Endodermal cell (in vitro differentiated cells): ENCODE measurements around the gene SPTLC2. TPM values are rescaled to one million over a fixed set of nuclear protein-coding genes. Genes with fewer than 3 reads are reported as not detected.
"Not testable (repeated sequence)": the region's sequence is repeated elsewhere in the genome, so short reads cannot be mapped to it uniquely, and the experiment has no call there.

Experiments used
- DNase-seq: peaks from one replicate; pipeline ENCODE4 v3.0.0-alpha.2; 2017
- H3K27ac ChIP-seq: 2 replicates; pipeline ENCODE4 v1.5.1; 2013; ENCODE audit warnings: mild to moderate bottlenecking, low read depth, low read length, moderate library complexity
- H3K27me3 ChIP-seq: 2 replicates; pipeline ENCODE4 v1.6.1; 2013; ENCODE audit warnings: mild to moderate bottlenecking, low read length, moderate library complexity; ENCODE audit not compliant: insufficient read depth, control insufficient read depth, poor library complexity, severe bottlenecking
- H3K36me3 ChIP-seq: 2 replicates; pipeline ENCODE4 v1.7.0; 2013; ENCODE audit warnings: mild to moderate bottlenecking, low read length, moderate library complexity; ENCODE audit not compliant: control insufficient read depth, insufficient read depth
- H3K4me1 ChIP-seq: one replicate; pipeline ENCODE4 v1.7.0; 2013; ENCODE audit warnings: low read length; ENCODE audit not compliant: control insufficient read depth, insufficient read depth
- H3K4me3 ChIP-seq: 2 replicates; pipeline ENCODE4 v1.5.1; 2013; ENCODE audit warnings: mild to moderate bottlenecking, low read length, moderate library complexity
- H3K9ac ChIP-seq: 2 replicates; pipeline ENCODE4 v1.6.1; 2013; ENCODE audit warnings: mild to moderate bottlenecking, low read length, moderate library complexity; ENCODE audit not compliant: poor library complexity, severe bottlenecking; ENCODE audit errors: extremely low read depth
- H3K9me3 ChIP-seq: 2 replicates; pipeline ENCODE4 v1.6.1; 2013; ENCODE audit warnings: mild to moderate bottlenecking, low read length, moderate library complexity; ENCODE audit not compliant: control insufficient read depth
- H3K27ac Mint-ChIP-seq: 2 replicates; pipeline ENCODE4 v1.8.0; 2020; ENCODE audit warnings: mixed read lengths
- H3K27me3 Mint-ChIP-seq: 2 replicates; pipeline ENCODE4 v1.8.0; 2021; ENCODE audit warnings: mild to moderate bottlenecking, mixed read lengths; ENCODE audit not compliant: insufficient read depth
- H3K36me3 Mint-ChIP-seq: 2 replicates; pipeline ENCODE4 v1.8.0; 2020; ENCODE audit warnings: low read depth, mixed read lengths
- H3K4me1 Mint-ChIP-seq: 2 replicates; pipeline ENCODE4 v1.8.0; 2020; ENCODE audit warnings: mixed read lengths
- H3K4me3 Mint-ChIP-seq: 2 replicates; pipeline ENCODE4 v1.8.0; 2020; ENCODE audit warnings: mild to moderate bottlenecking, moderate library complexity, mixed read lengths
- H3K9me3 Mint-ChIP-seq: 2 replicates; pipeline ENCODE4 v1.8.0; 2020; ENCODE audit warnings: mild to moderate bottlenecking, mixed read lengths
- CTCF ChIP-seq: fragments of 200-600 bp; sonication (generic); conservative IDR thresholded peaks from 2 replicates; pipeline ENCODE4 v1.5.0; 2021; ENCODE audit warnings: antibody characterized with exemption, mild to moderate bottlenecking
- WGBS, 2 experiments: methylation state at CpG; one replicate each; pipeline versions ENCODE4 v1.1.5 to v1.1.7; 2013; ENCODE audit warnings: missing lambda C conversion rate in 2 of 2, mixed read lengths in 1 of 2; ENCODE audit not compliant: insufficient coverage in 1 of 2, insufficient read length in 1 of 2; 5-methylcytosine and 5-hydroxymethylcytosine counted together
- total RNA-seq, 2 donors: library from RNA; stranded (reverse); fragmentation: NEBNext Ultra II Directional in 1 of 2; extraction: Animal tissue kit (Norgen Biotek cat#: 25700) in 1 of 2; gene quantifications; 2 replicates in 1 of 2; 3 replicates in 1 of 2; pipeline ENCODE4 v1.2.1, GENCODE V29; 2021

The SPTLC2 gene
- total RNA-seq, 2 donors from 2014 or later = 32.6 to 32.7 TPM

GRCh38 chr14:77593501-77593961 lies 22.9 kb downstream of the SPTLC2 start:
- H3K4me3 Mint-ChIP-seq = no peak overlapping the region
- peaks cover 43% of the 10 kb centered on the region for H3K36me3 ChIP-seq
- peaks cover 1% of the 10 kb centered on the region for H3K4me1 Mint-ChIP-seq
- no peak overlapping the region for H3K4me3 ChIP-seq
- peaks cover 53% of the 10 kb centered on the region for H3K36me3 Mint-ChIP-seq
- H3K9me3 Mint-ChIP-seq = peaks cover 3% of the 10 kb centered on the region
- DNase-seq = no peak
- no peaks in the 10 kb centered on the region for H3K9me3 ChIP-seq
- no peaks in the 10 kb centered on the region for H3K27me3 ChIP-seq
- TF ChIP-seq CTCF = no peak
- no peak overlapping the region for H3K27ac ChIP-seq
- H3K27me3 Mint-ChIP-seq = no peaks in the 10 kb centered on the region
- peak overlapping the region; percentile 55 for H3K27ac Mint-ChIP-seq
- WGBS, 2 experiments = no CpG with 5 or more reads among the region's 2 CpGs
- peaks cover 3% of the 10 kb centered on the region for H3K4me1 ChIP-seq
- no peak overlapping the region for H3K9ac ChIP-seq

GRCh38 chr14:77590845-77591485 lies 25.5 kb downstream of the SPTLC2 start:
- Mint-ChIP-seq H3K9me3 (no peaks in the 10 kb centered on the region), H3K4me1 (peaks cover 1% of the 10 kb centered on the region), H3K27ac (no peak overlapping the region), H3K36me3 (peaks cover 57% of the 10 kb centered on the region), H3K4me3 (no peak overlapping the region), H3K27me3 (no peaks in the 10 kb centered on the region)
- Histone ChIP-seq H3K4me3 (no peak overlapping the region), H3K4me1 (no peaks in the 10 kb centered on the region), H3K36me3 (peaks cover 33% of the 10 kb centered on the region), H3K27ac (no peak overlapping the region), H3K27me3 (no peaks in the 10 kb centered on the region), H3K9me3 (no peaks in the 10 kb centered on the region), H3K9ac (no peak overlapping the region)
- TF ChIP-seq CTCF = no peak
- 90 to 95% methylated on average over 2 to 6 of the region's 6 CpGs for WGBS, 2 experiments
- DNase-seq = no peak

GRCh38 chr14:77589099-77589498 lies 27.3 kb downstream of the SPTLC2 start:
- 95 to 97% methylated on average over 4 to 5 of the region's 5 CpGs for WGBS, 2 experiments
- no peak for DNase-seq
- Mint-ChIP-seq H3K4me3 (no peak overlapping the region), H3K4me1 (peaks cover 1% of the 10 kb centered on the region), H3K9me3 (no peaks in the 10 kb centered on the region), H3K27me3 (no peaks in the 10 kb centered on the region), H3K36me3 (peaks cover 42% of the 10 kb centered on the region), H3K27ac (no peak overlapping the region)
- Histone ChIP-seq H3K9ac (no peak overlapping the region), H3K9me3 (no peaks in the 10 kb centered on the region), H3K4me1 (no peaks in the 10 kb centered on the region), H3K27ac (no peak overlapping the region), H3K4me3 (no peak overlapping the region), H3K27me3 (no peaks in the 10 kb centered on the region), H3K36me3 (peaks cover 17% of the 10 kb centered on the region)
- no peak for TF ChIP-seq CTCF

GRCh38 chr14:77588411-77589025 lies 27.9 kb downstream of the SPTLC2 start:
- H3K27ac Mint-ChIP-seq, H3K9me3 ChIP-seq, H3K27me3 Mint-ChIP-seq, H3K9ac ChIP-seq, DNase-seq, H3K4me3 ChIP-seq, H3K9me3 Mint-ChIP-seq, H3K4me1 ChIP-seq, H3K4me3 Mint-ChIP-seq, H3K27me3 ChIP-seq, H3K4me1 Mint-ChIP-seq, H3K27ac ChIP-seq: not testable (repeated sequence)
- peaks cover 36% of the 10 kb centered on the region for H3K36me3 Mint-ChIP-seq
- 95 to 100% methylated on average over 3 to 11 of the region's 11 CpGs for WGBS, 2 experiments
- H3K36me3 ChIP-seq = peaks cover 13% of the 10 kb centered on the region
